Esophagus squamous epithelium (tissue), 4 donors: ENCODE measurements around the gene CAMK2D.

ENCODE experiments used
- CTCF ChIP-seq, 6 experiments: fragments of 450-650 bp in 4 of 6; fragments of 200-600 bp in 2 of 6; sonication (generic) in 2 of 6; IDR thresholded peaks; one replicate each; pipeline ENCODE4 v1.5.1; 2016 to 2019; ENCODE audit warnings: antibody characterized with exemption in 6 of 6, mild to moderate bottlenecking in 4 of 6, moderate library complexity in 4 of 6
- POLR2A ChIP-seq, 4 donors: fragments of 450-650 bp; IDR thresholded peaks; one replicate each; pipeline ENCODE4 v1.6.1; 2017; ENCODE audit warnings: antibody characterized with exemption in 4 of 4, mild to moderate bottlenecking in 4 of 4, moderate library complexity in 3 of 4

GRCh38 chr4:113524505-113525186 lies 236.9 kb downstream of the CAMK2D start:
- no peak for TF ChIP-seq CTCF (IDR thresholded peaks at IDR 0.05)
- TF ChIP-seq POLR2A (IDR thresholded peaks at IDR 0.05), result no peak
